Measurements from ENCODE around the gene CDY2A. TPM values are rescaled to one million over a fixed set of nuclear protein-coding genes. Genes with fewer than 3 reads are reported as not detected.
"Not testable (repeated sequence)": the region's sequence is repeated elsewhere in the genome, so short reads cannot be mapped to it uniquely, and the experiment has no call there.

Gene CDY2A
- not detected in 2 replicates for total RNA-seq (2014; rRNA removed; shearing (Covaris generic))
- polyA plus RNA-seq (2016; fragmentation: Nextera tagmentation; extraction: Ambion mirVana): not detected in 2 replicates
- long read RNA-seq: 0 reads

GRCh38 chrY:18025487-18025886 is at the start of gene CDY2A:
Gene CDY2A, plus strand, starts transcription at chrY:18025787. Its CDS starts 328 bp downstream, at chrY:18026115.
- not testable (repeated sequence) for H3K27ac ChIP-seq (ENCODE audit: low read depth); H3K4me3 Mint-ChIP-seq; H3K27ac Mint-ChIP-seq; H3K79me2 ChIP-seq (replicated peaks; ENCODE audit: insufficient read depth); H3K36me3 ChIP-seq (ENCODE audit: insufficient read depth); ATAC-seq; H3K4me3 ChIP-seq; H3K36me3 Mint-ChIP-seq (ENCODE audit: low read depth); H3K9me3 Mint-ChIP-seq; H4K20me1 ChIP-seq (replicated peaks; ENCODE audit: insufficient read depth); H3K4me1 ChIP-seq (ENCODE audit: insufficient read depth); H3K27me3 Mint-ChIP-seq (ENCODE audit: insufficient read depth, low read depth, poor library complexity); H3K27me3 ChIP-seq (ENCODE audit: insufficient read depth); H3F3A ChIP-seq (replicated peaks; ENCODE audit: low read depth); H3K9me2 ChIP-seq (ENCODE audit: insufficient read depth); H3K4me1 Mint-ChIP-seq; H2AFZ ChIP-seq; DNase-seq (ENCODE audit: low spot score); H3K4me2 ChIP-seq

DNA sequence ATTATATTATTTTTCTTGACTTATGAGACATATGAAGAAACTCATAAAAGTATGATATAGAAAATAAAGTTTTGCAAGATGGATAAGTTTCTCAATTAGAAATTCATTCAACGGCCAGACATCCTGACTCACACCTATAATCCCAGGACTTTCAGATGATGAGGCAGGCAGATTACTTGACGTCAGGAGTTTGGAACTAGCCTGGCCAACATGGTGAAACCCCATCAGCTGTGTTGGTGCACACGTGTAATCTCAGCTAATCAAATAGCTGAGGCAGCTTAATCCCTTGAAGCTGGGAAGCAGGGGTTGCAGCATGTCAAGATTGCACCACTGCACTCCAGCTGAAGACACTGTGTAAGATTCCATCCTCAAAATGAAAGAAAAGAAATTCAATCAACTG is 28.0 kb upstream of the CDY2A start:
- not testable (repeated sequence) for H3K4me1 Mint-ChIP-seq; H3K4me3 ChIP-seq; H3K79me2 ChIP-seq (replicated peaks; ENCODE audit: insufficient read depth); H3K27me3 ChIP-seq (ENCODE audit: insufficient read depth); H3K27me3 Mint-ChIP-seq (ENCODE audit: insufficient read depth, low read depth, poor library complexity); H3K9me2 ChIP-seq (ENCODE audit: insufficient read depth); H3K36me3 ChIP-seq (ENCODE audit: insufficient read depth); H3K4me1 ChIP-seq (ENCODE audit: insufficient read depth); H3K4me3 Mint-ChIP-seq; H3K4me2 ChIP-seq; H3K36me3 Mint-ChIP-seq (ENCODE audit: low read depth); H4K20me1 ChIP-seq (replicated peaks; ENCODE audit: insufficient read depth); H3K27ac Mint-ChIP-seq; H3F3A ChIP-seq (replicated peaks; ENCODE audit: low read depth); H3K9me3 Mint-ChIP-seq; DNase-seq (ENCODE audit: low spot score); ATAC-seq; H3K27ac ChIP-seq (ENCODE audit: low read depth); H2AFZ ChIP-seq

DNA sequence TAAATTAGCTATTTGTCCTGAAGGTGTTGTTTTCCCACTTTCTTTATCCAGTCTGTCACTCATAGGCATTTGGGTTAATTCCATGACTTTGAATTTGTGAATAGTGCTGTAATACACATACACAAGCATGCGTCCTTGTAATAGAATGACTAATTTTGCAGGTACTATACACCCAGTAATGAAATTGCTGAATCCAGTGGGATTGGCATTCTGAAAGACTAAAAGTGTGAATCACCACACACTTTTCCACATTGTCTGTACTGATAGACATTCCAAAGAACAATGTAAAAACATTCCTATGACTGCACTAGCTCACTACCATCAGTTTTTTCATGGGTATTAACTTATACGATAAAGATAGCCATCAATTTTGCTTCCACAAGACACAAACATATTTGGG is 27.3 kb upstream of the CDY2A start:
- H3K79me2 ChIP-seq (replicated peaks; ENCODE audit: insufficient read depth); H3K36me3 ChIP-seq (ENCODE audit: insufficient read depth); H3K4me3 Mint-ChIP-seq; H3K27ac ChIP-seq (ENCODE audit: low read depth); H3K27me3 ChIP-seq (ENCODE audit: insufficient read depth); H3K4me2 ChIP-seq; DNase-seq (ENCODE audit: low spot score); H2AFZ ChIP-seq; ATAC-seq; H3K27me3 Mint-ChIP-seq (ENCODE audit: insufficient read depth, low read depth, poor library complexity); H3F3A ChIP-seq (replicated peaks; ENCODE audit: low read depth); H3K27ac Mint-ChIP-seq; H3K9me2 ChIP-seq (ENCODE audit: insufficient read depth); H3K4me1 Mint-ChIP-seq; H3K4me1 ChIP-seq (ENCODE audit: insufficient read depth); H3K4me3 ChIP-seq; H3K9me3 Mint-ChIP-seq; H3K36me3 Mint-ChIP-seq (ENCODE audit: low read depth); H4K20me1 ChIP-seq (replicated peaks; ENCODE audit: insufficient read depth): not testable (repeated sequence)

DNA sequence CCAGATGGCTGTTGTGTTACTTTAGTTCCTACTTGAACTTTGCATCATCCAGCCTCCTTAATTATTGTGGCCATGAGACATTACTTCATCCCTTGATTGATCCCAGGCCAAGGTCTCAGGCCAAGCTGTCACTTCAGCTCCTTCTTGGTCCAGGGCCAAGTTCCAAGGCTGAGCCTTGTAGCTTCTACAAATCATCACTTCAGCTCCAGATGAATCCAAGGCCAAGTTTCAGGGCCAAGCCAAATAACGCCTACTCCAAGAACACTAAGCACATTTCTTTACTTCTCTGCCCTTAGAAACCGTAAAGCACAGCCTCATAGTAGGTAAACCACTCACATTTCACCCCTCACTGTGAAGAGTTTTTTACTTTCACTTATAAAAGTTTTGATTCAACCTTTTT is 1.7 kb upstream of the CDY2A start:
- ATAC-seq; H3K27me3 Mint-ChIP-seq (ENCODE audit: insufficient read depth, low read depth, poor library complexity); H3K27ac Mint-ChIP-seq; H3K9me3 Mint-ChIP-seq; H3K4me3 ChIP-seq; H3K4me3 Mint-ChIP-seq; H3K36me3 ChIP-seq (ENCODE audit: insufficient read depth); H2AFZ ChIP-seq; H3K9me2 ChIP-seq (ENCODE audit: insufficient read depth); H3K4me1 Mint-ChIP-seq; H3K27ac ChIP-seq (ENCODE audit: low read depth); H3F3A ChIP-seq (replicated peaks; ENCODE audit: low read depth); H3K4me1 ChIP-seq (ENCODE audit: insufficient read depth); H3K4me2 ChIP-seq; H3K36me3 Mint-ChIP-seq (ENCODE audit: low read depth); H3K27me3 ChIP-seq (ENCODE audit: insufficient read depth); H4K20me1 ChIP-seq (replicated peaks; ENCODE audit: insufficient read depth); DNase-seq (ENCODE audit: low spot score); H3K79me2 ChIP-seq (replicated peaks; ENCODE audit: insufficient read depth): not testable (repeated sequence)

GRCh38 chrY:18028845-18029244 is 3.3 kb downstream of the CDY2A start:
- DNase-seq (ENCODE audit: low spot score); H3K27ac ChIP-seq (ENCODE audit: low read depth); H3K9me2 ChIP-seq (ENCODE audit: insufficient read depth); H4K20me1 ChIP-seq (replicated peaks; ENCODE audit: insufficient read depth); H2AFZ ChIP-seq; H3K79me2 ChIP-seq (replicated peaks; ENCODE audit: insufficient read depth); H3K36me3 ChIP-seq (ENCODE audit: insufficient read depth); H3K27me3 Mint-ChIP-seq (ENCODE audit: insufficient read depth, low read depth, poor library complexity); H3K4me2 ChIP-seq; H3K4me1 Mint-ChIP-seq; H3K4me3 ChIP-seq; H3K27ac Mint-ChIP-seq; H3F3A ChIP-seq (replicated peaks; ENCODE audit: low read depth); H3K9me3 Mint-ChIP-seq; H3K36me3 Mint-ChIP-seq (ENCODE audit: low read depth); ATAC-seq; H3K4me1 ChIP-seq (ENCODE audit: insufficient read depth); H3K27me3 ChIP-seq (ENCODE audit: insufficient read depth); H3K4me3 Mint-ChIP-seq: not testable (repeated sequence)

- not testable (repeated sequence) for H3K9me3 Mint-ChIP-seq; H4K20me1 ChIP-seq (replicated peaks; ENCODE audit: insufficient read depth); H2AFZ ChIP-seq; H3K36me3 ChIP-seq (ENCODE audit: insufficient read depth); H3F3A ChIP-seq (replicated peaks; ENCODE audit: low read depth); H3K4me3 Mint-ChIP-seq; H3K27ac Mint-ChIP-seq; H3K4me3 ChIP-seq; H3K9me2 ChIP-seq (ENCODE audit: insufficient read depth); H3K4me1 Mint-ChIP-seq; H3K4me2 ChIP-seq; H3K27me3 ChIP-seq (ENCODE audit: insufficient read depth); DNase-seq (ENCODE audit: low spot score); ATAC-seq; H3K79me2 ChIP-seq (replicated peaks; ENCODE audit: insufficient read depth); H3K36me3 Mint-ChIP-seq (ENCODE audit: low read depth); H3K27ac ChIP-seq (ENCODE audit: low read depth); H3K4me1 ChIP-seq (ENCODE audit: insufficient read depth); H3K27me3 Mint-ChIP-seq (ENCODE audit: insufficient read depth, low read depth, poor library complexity)
These were observed 4.6 kb downstream of the CDY2A start for GRCh38 chrY:18030178-18030577.

DNA sequence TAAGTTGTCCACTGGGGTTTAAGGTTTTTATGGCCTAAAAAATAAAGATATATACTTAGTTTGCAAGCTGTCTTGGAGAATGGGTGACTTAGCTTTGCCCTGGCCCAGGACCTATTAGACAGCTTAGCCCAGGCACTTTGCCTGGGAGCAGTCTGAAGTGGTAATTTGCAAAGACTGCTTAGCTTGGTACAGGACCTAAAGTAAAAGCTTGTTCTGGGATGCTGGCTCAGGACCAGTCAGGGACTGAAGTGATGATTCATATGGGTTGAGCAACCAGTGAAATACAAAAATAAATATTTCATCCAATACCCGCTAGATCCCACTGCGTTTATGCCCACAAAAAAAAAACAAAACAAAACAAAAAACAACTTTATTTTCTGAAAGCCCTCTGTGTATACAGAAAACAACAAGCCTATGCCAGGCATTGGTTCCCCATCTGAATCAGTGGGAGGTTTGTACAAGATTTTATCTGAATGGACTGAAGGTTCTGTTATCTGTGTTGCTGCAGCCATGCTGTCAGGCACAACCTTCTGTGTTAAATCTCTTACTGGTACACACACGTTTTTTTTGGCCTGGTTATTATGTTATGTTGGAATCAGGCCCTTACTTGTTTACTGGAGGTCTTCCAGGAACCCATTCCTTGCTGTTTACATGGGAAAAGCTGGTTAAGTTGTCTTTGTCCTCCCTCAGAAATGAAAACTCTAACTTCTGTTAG is 8.7 kb downstream of the CDY2A start:
- not testable (repeated sequence) for H3K79me2 ChIP-seq (replicated peaks; ENCODE audit: insufficient read depth); H3K4me3 Mint-ChIP-seq; H3K9me3 Mint-ChIP-seq; H3K27ac Mint-ChIP-seq; H3K4me3 ChIP-seq; ATAC-seq; DNase-seq (ENCODE audit: low spot score); H4K20me1 ChIP-seq (replicated peaks; ENCODE audit: insufficient read depth); H3K27me3 Mint-ChIP-seq (ENCODE audit: insufficient read depth, low read depth, poor library complexity); H2AFZ ChIP-seq; H3K36me3 Mint-ChIP-seq (ENCODE audit: low read depth); H3K4me1 ChIP-seq (ENCODE audit: insufficient read depth); H3K27ac ChIP-seq (ENCODE audit: low read depth); H3K4me1 Mint-ChIP-seq; H3K9me2 ChIP-seq (ENCODE audit: insufficient read depth); H3K36me3 ChIP-seq (ENCODE audit: insufficient read depth); H3K4me2 ChIP-seq; H3F3A ChIP-seq (replicated peaks; ENCODE audit: low read depth); H3K27me3 ChIP-seq (ENCODE audit: insufficient read depth)

All from GM23338 (cell line).